Fibroblast of the conjunctiva (primary cell): ENCODE measurements around the gene SMCR8.
A peak's percentile ranks its signal among the peaks of the same experiment; 100 is the strongest.
"Not testable (repeated sequence)": the region's sequence is repeated elsewhere in the genome, so short reads cannot be mapped to it uniquely, and the experiment has no call there.

Source experiments
- DNase-seq: peaks from one replicate; pipeline ENCODE4 v3.0.0-alpha.2; 2010; ENCODE audit warnings: low read depth

The SMCR8 gene

GRCh38 chr17:18318771-18319450, 3.8 kb downstream of the SMCR8 start:
- no peak for DNase-seq

- DNase-seq, result peak; percentile 56
Measured at GRCh38 chr17:18319604-18320256, 4.6 kb downstream of the SMCR8 start.

- no peak for DNase-seq
Measured at GRCh38 chr17:18320301-18320700, 5.2 kb downstream of the SMCR8 start.

GRCh38 chr17:18321309-18321708, 6.2 kb downstream of the SMCR8 start:
- DNase-seq, result no peak

GRCh38 chr17:18322522-18322921, 7.4 kb downstream of the SMCR8 start:
- DNase-seq, result no peak

GRCh38 chr17:18323007-18323406, 7.9 kb downstream of the SMCR8 start:
- DNase-seq, result no peak

- DNase-seq, result no peak
Measured at GRCh38 chr17:18323507-18324139, 8.5 kb downstream of the SMCR8 start.

GRCh38 chr17:18324140-18325050, 9.3 kb downstream of the SMCR8 start:
- DNase-seq, result no peak

GRCh38 chr17:18326039-18326438, 10.9 kb downstream of the SMCR8 start:
- no peak for DNase-seq

- DNase-seq, result no peak
Measured at GRCh38 chr17:18326572-18326971, 11.5 kb downstream of the SMCR8 start.

- no peak for DNase-seq
Measured at GRCh38 chr17:18327093-18327492, 12.0 kb downstream of the SMCR8 start.

- DNase-seq, result no peak
Measured at GRCh38 chr17:18327556-18327955, 12.5 kb downstream of the SMCR8 start.

GRCh38 chr17:18328643-18329204, 13.6 kb downstream of the SMCR8 start:
- no peak for DNase-seq

GRCh38 chr17:18331879-18332278, 16.8 kb downstream of the SMCR8 start:
- no peak for DNase-seq

- no peak for DNase-seq
Measured at GRCh38 chr17:18332909-18333489, 17.9 kb downstream of the SMCR8 start.

GRCh38 chr17:18338158-18338557, 23.1 kb downstream of the SMCR8 start:
- DNase-seq, result not testable (repeated sequence)

GRCh38 chr17:18339933-18340332, 24.8 kb downstream of the SMCR8 start:
- DNase-seq, result no peak

- no peak for DNase-seq
Measured at GRCh38 chr17:18344021-18344420, 28.9 kb downstream of the SMCR8 start.

- DNase-seq, result no peak
Measured at GRCh38 chr17:18353541-18353940, 38.4 kb downstream of the SMCR8 start.

GRCh38 chr17:18356624-18357023, 41.5 kb downstream of the SMCR8 start:
- peak; percentile 66 for DNase-seq

GRCh38 chr17:18360518-18360917, 45.4 kb downstream of the SMCR8 start:
- DNase-seq, result no peak
